ENCODE data around the gene GLRX5. TPM values are rescaled to one million over a fixed set of nuclear protein-coding genes. Genes with fewer than 3 reads are reported as not detected.

GLRX5 gene
- polyA plus RNA-seq, 2 of the 4 experiments (the other 2 are of a cell fraction): 51.2 to 73.2 TPM

DNA sequence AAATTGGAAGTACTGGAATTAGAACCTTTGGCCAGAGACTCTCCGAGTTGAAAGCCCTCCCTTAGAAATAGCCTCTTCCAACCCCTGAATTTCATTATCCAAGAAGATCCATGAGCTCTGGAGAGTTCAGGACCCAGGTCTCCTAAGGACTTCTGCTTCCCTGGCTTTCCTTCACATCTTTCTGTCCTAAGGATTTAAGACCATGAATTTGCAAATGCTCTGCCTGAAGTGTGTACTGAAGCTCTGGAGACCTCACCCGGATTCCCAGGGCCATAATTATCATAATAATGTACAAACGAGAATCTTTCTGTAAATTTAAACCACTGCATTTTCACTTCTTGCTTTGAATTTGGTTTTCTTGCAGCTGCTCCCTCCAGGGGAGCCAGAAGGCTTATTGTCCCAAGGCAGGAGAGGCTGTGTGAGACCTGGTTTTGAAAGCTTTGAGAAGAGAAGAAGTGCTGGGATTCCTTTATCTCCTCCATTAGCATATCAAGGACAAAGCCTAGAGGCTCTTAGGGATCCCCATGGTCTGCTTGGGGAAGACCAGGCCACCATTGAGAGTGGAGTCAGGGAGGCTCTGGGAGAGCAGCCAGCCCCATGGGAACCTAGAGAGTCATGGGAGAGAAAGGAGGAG, 41.1 kb downstream of the GLRX5 start:
- ChIA-PET POLR2A (no interaction called here), CTCF (interaction anchor here (1.1 to 1.4 kb wide), 3 partner anchors 10 to 19 kb away, joined by 3 to 6 read pairs (median 5); no protein-coding TSS in a partner anchor)
- DNase-seq (ENCODE audit: low read depth in 1 of 2, low spot score in 1 of 2) (no peak), ATAC-seq (no peak), FAIRE-seq (no peak)
- WGBS (ENCODE audit: missing lambda C conversion rate): 8% methylated on average over 3 of the region's 3 CpGs
- no peaks in the 10 kb centered on the region for H3K9me3 ChIP-seq
- no peak overlapping the region for H3K4me3 ChIP-seq
- H3K4me1 ChIP-seq: no peaks in the 10 kb centered on the region; the same call in 2 of the 3 replicates
- no peak overlapping the region for H3K27ac ChIP-seq
- no peak overlapping the region for H3K4me2 ChIP-seq
- TF ChIP-seq ZFP36 (IDR thresholded peaks at IDR 0.05; ENCODE audit: borderline replicate concordance, partially characterized antibody): no peak
- TF ChIP-seq FOSB (CRISPR knock-in tag; IDR thresholded peaks at IDR 0.05): no peak
- TF ChIP-seq BHLHE40 (IDR thresholded peaks at IDR 0.05; ENCODE audit: low read depth, low read length): no peak
- no peak for TF ChIP-seq KDM1A (IDR thresholded peaks at IDR 0.05; ENCODE audit: low read depth)
- TF ChIP-seq CHD2 (IDR thresholded peaks at IDR 0.05; ENCODE audit: low read length, partially characterized antibody): no peak
- TF ChIP-seq, protein P1, sequence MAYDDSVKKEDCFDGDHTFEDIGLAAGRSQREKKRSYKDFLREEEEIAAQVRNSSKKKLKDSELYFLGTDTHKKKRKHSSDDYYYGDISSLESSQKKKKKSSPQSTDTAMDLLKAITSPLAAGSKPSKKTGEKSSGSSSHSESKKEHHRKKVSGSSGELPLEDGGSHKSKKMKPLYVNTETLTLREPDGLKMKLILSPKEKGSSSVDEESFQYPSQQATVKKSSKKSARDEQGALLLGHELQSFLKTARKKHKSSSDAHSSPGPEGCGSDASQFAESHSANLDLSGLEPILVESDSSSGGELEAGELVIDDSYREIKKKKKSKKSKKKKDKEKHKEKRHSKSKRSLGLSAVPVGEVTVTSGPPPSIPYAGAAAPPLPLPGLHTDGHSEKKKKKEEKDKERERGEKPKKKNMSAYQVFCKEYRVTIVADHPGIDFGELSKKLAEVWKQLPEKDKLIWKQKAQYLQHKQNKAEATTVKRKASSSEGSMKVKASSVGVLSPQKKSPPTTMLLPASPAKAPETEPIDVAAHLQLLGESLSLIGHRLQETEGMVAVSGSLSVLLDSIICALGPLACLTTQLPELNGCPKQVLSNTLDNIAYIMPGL (CRISPR knock-in tag; IDR thresholded peaks at IDR 0.05; ENCODE audit: borderline replicate concordance): no peak
- TF ChIP-seq, protein P2, sequence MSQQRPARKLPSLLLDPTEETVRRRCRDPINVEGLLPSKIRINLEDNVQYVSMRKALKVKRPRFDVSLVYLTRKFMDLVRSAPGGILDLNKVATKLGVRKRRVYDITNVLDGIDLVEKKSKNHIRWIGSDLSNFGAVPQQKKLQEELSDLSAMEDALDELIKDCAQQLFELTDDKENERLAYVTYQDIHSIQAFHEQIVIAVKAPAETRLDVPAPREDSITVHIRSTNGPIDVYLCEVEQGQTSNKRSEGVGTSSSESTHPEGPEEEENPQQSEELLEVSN (IDR thresholded peaks at IDR 0.05; ENCODE audit: borderline replicate concordance, low read depth): no peak
- TF ChIP-seq RFX5 (IDR thresholded peaks at IDR 0.05): no peak
- TF ChIP-seq, protein P3, sequence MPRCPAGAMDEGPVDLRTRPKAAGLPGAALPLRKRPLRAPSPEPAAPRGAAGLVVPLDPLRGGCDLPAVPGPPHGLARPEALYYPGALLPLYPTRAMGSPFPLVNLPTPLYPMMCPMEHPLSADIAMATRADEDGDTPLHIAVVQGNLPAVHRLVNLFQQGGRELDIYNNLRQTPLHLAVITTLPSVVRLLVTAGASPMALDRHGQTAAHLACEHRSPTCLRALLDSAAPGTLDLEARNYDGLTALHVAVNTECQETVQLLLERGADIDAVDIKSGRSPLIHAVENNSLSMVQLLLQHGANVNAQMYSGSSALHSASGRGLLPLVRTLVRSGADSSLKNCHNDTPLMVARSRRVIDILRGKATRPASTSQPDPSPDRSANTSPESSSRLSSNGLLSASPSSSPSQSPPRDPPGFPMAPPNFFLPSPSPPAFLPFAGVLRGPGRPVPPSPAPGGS (IDR thresholded peaks at IDR 0.05): no peak

GRCh38 chr14:95577067-95577800, 42.4 kb downstream of the GLRX5 start:
- CTCF ChIA-PET: no interaction called here
- Histone ChIP-seq H3K4me2 (no peak overlapping the region), H3K4me3 (no peak overlapping the region), H3K4me1 (no peaks in the 10 kb centered on the region; the same call in 2 of the 3 replicates), H3K9me3 (no peaks in the 10 kb centered on the region), H3K27ac (no peak overlapping the region)
- WGBS (ENCODE audit: missing lambda C conversion rate): 52% methylated on average over 12 of the region's 12 CpGs
- no peak for TF ChIP-seq ESRRA (IDR thresholded peaks at IDR 0.05; ENCODE audit: borderline replicate concordance, low read length)
- ATAC-seq (no peak), FAIRE-seq (no peak), DNase-seq (ENCODE audit: low read depth in 1 of 2, low spot score in 1 of 2) (no peak)
- POLR2A ChIA-PET: no interaction called here

DNA sequence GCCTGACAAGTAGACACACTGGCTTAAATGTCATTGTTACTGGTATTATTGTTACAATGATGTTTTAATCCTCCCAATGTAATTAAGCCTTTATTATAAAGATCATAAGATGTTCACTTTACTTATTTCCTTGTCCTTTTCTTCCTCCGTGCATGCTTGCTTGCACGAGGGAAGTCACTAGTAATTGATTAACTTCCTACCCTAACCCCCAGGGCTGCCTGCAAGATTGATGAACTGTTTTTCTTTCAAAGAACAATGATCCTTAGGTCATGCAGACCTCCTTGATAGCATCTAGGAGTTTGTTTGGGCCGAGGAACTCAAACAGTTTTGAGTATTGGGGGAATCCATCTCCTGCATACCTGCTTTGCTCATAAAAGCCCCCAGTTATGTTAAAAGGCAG, 43.0 kb downstream of the GLRX5 start:
- ATAC-seq: no peak
- no peaks in the 10 kb centered on the region; the same call in 2 of the 3 replicates for H3K4me1 ChIP-seq
- CTCF ChIA-PET: no interaction called here
- no peak for TF ChIP-seq TFCP2L1 (CRISPR knock-in tag; IDR thresholded peaks at IDR 0.05)
- TF ChIP-seq GATA3 (IDR thresholded peaks at IDR 0.05; ENCODE audit: borderline replicate concordance): no peak
- TF ChIP-seq CBX2 (IDR thresholded peaks at IDR 0.05; ENCODE audit: borderline replicate concordance, low read depth): no peak
- no peak for TF ChIP-seq ZSCAN20 (CRISPR knock-in tag; IDR thresholded peaks at IDR 0.05)
- no peak for TF ChIP-seq POLR2A (IDR thresholded peaks at IDR 0.05; ENCODE audit: low read length)
- no peak for TF ChIP-seq JUN (IDR thresholded peaks at IDR 0.05)
- no peak for TF ChIP-seq SMC3 (IDR thresholded peaks at IDR 0.05)
- no peak for TF ChIP-seq JUNB (IDR thresholded peaks at IDR 0.05)
- no peak for TF ChIP-seq ZNF302 (CRISPR knock-in tag; IDR thresholded peaks at IDR 0.05)
- TF ChIP-seq CHD2 (IDR thresholded peaks at IDR 0.05; ENCODE audit: low read length, partially characterized antibody): no peak
- TF ChIP-seq POLR2AphosphoS2 (conservative IDR thresholded peaks at IDR 0.05; ENCODE audit: low read length): no peak
- TF ChIP-seq EHMT2 (IDR thresholded peaks at IDR 0.05; ENCODE audit: low read depth): no peak
- TF ChIP-seq EP300 (IDR thresholded peaks at IDR 0.05): no peak
- TF ChIP-seq, protein P3 (IDR thresholded peaks at IDR 0.05): no peak
- no peak for TF ChIP-seq RARB (CRISPR knock-in tag; IDR thresholded peaks at IDR 0.05)
- TF ChIP-seq HEYL (CRISPR knock-in tag; IDR thresholded peaks at IDR 0.05): no peak
- TF ChIP-seq PHF8 (IDR thresholded peaks at IDR 0.05; ENCODE audit: borderline replicate concordance, low read depth): no peak
- no peak for TF ChIP-seq ZFP36 (IDR thresholded peaks at IDR 0.05; ENCODE audit: borderline replicate concordance, partially characterized antibody)
- TF ChIP-seq NFE2L2 (conservative IDR thresholded peaks at IDR 0.05; ENCODE audit: low read length): no peak
- no peak for TF ChIP-seq NR3C1 (IDR thresholded peaks at IDR 0.05)
- 3% methylated on average over 3 of the region's 3 CpGs for WGBS (ENCODE audit: missing lambda C conversion rate)
- POLR2A ChIA-PET: no interaction called here
- FAIRE-seq: peak; percentile 70
- no peak overlapping the region for H3K27ac ChIP-seq
- H3K4me3 ChIP-seq: no peak overlapping the region
- DNase-seq (ENCODE audit: low read depth in 1 of 2, low spot score in 1 of 2): no peak
- no peaks in the 10 kb centered on the region for H3K9me3 ChIP-seq
- H3K4me2 ChIP-seq: no peak overlapping the region
